Adrenal gland (tissue), 12 donors: ENCODE measurements around the gene SLC25A47. TPM values are rescaled to one million over a fixed set of nuclear protein-coding genes. Genes with fewer than 3 reads are reported as not detected.
"Not testable (repeated sequence)": the region's sequence is repeated elsewhere in the genome, so short reads cannot be mapped to it uniquely, and the experiment has no call there.

Experiments
- DNase-seq, 7 donors: peaks; one replicate each; pipeline ENCODE4 v3.0.0-alpha.2; 2019 to 2020
- H3K27ac ChIP-seq, 5 donors: fragments of 200-600 bp; sonication (generic) in 4 of 5; 1 replicate in 3 of 5; 2 replicates in 2 of 5; pipeline versions ENCODE4 v1.5.1 to v1.8.0; 2016 to 2020; ENCODE audit warnings: mild to moderate bottlenecking in 1 of 5
- H3K27me3 ChIP-seq: fragments of 200-600 bp; 2 replicates; pipeline ENCODE4 v1.8.0; 2021
- H3K36me3 ChIP-seq, 2 donors: fragments of 200-600 bp; replicated peaks in 1 of 2; 1 replicate in 1 of 2; 2 replicates in 1 of 2; pipeline versions ENCODE4 v1.5.1 to v1.8.0; 2018 to 2022
- H3K4me1 ChIP-seq, 2 donors: fragments of 200-600 bp; replicated peaks in 1 of 2; 1 replicate in 1 of 2; 2 replicates in 1 of 2; pipeline versions ENCODE4 v1.5.1 to v1.8.0; 2018 to 2021
- H3K4me3 ChIP-seq, 4 donors: fragments of 200-600 bp; sonication (generic) in 3 of 4; one replicate each; pipeline ENCODE4 v1.5.1; 2016 to 2018
- H3K9me3 ChIP-seq, 3 donors: fragments of 200-600 bp; sonication (generic) in 1 of 3; replicated peaks in 1 of 3; 1 replicate in 2 of 3; 2 replicates in 1 of 3; pipeline versions ENCODE4 v1.5.1 to v1.8.0; 2016 to 2021
- POLR2A ChIP-seq, 2 donors: fragments of 450-650 bp; IDR thresholded peaks; one replicate each; pipeline ENCODE4 v1.6.1; 2017; ENCODE audit warnings: antibody characterized with exemption in 2 of 2, mild to moderate bottlenecking in 2 of 2, moderate library complexity in 1 of 2
- WGBS, 4 donors: extraction: QIAGEN DNeasy Blood & Tissue Kit in 2 of 4; methylation state at CpG; one replicate each; pipeline versions ENCODE4 v1.1.5 to v1.1.7; 2013 to 2017; 5-methylcytosine and 5-hydroxymethylcytosine counted together
- intact Hi-C, 2 donors: fragments of 100-400 bp; cut with DNase I; formaldehyde crosslinking; loops; one replicate each; pipeline versions ENCODE4 v1.14.1 to v1.15.0; 2022 to 2023
- polyA plus RNA-seq, 3 donors: library from polyadenylated mRNA; stranded (reverse); fragments of 200-250 nt in 2 of 3; fragments of 350-450 nt in 1 of 3; fragmentation: Illumina TruSeq in 1 of 3; extraction: RNeasy Lipid Tissue Mini Kit (QIAGEN cat#74804) in 1 of 3; gene quantifications; one replicate each; pipeline ENCODE4 v1.2.3, GENCODE V29; 2013 to 2014
- total RNA-seq, 9 donors: library from RNA; depleted of rRNA in 4 of 9; stranded (reverse); fragments of >200 nt in 4 of 9; fragments of 120-200 nt in 1 of 9; fragmentation: NEBNext Ultra II Directional in 1 of 9; extraction: Animal tissue kit (Norgen Biotek cat#: 25700) in 1 of 9; gene quantifications; one replicate each; pipeline versions ENCODE4 v1.1.0 to v1.2.4, GENCODE V29; 2013 to 2023
- TF ChIP-seq, protein P1 (sequence below), 6 experiments: fragments of 450-650 bp in 4 of 6; fragments of 200-600 bp in 2 of 6; sonication (generic) in 1 of 6; IDR thresholded peaks; 1 replicate in 5 of 6; 2 replicates in 1 of 6; pipeline versions ENCODE4 v1.5.1 to v1.8.0; 2016 to 2021; ENCODE audit warnings: antibody characterized with exemption in 6 of 6, mild to moderate bottlenecking in 2 of 6, moderate library complexity in 1 of 6
- donor health status: healthy with polysubstance abuse.
- donor health status: Bipolar disorder and iron deficiency.
- donor health status: DM: yes; HTN: yes; CAD: no.
- donor health status: DM: no; HTN: no; CAD: no.
- donor health status: DM: no; HTN: no; CAD: no.
- donor health status: DM: yes; HTN: yes; CAD: no.

The SLC25A47 gene
- total and polyA plus RNA-seq, 12 donors = 0.07 to 0.28 (median 0.14) TPM; not detected in 9

DNA sequence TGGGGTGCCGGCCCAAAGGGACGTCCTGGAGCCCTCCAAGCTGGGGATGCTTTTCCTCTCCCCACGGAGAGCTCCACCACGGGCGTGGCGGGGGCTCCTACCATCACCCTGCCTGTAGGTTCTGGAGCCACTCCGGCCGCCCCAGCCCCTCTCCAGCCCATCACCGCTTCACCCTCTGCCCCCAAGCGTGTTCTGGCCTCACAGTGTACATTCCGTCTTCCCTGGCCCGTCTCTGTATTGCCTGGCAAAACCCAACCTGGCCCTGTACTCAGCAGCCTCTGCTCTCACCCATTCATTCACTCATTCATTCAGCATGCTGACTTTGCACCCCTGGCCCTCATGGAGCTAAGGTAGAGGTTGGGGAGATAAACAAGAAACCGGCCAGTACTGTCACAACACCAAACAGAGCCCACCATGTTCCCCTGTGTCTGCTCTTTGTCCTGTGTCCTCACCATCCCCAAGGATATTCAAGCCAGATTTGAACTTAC, 37.2 kb upstream of the SLC25A47 start:
- peaks cover 16 to 21% of the 10 kb centered on the region in 2 donors for H3K4me1 ChIP-seq
- WGBS, 4 donors = 42 to 54% (median 46%) methylated on average over 9 to 13 of the region's 13 CpGs

GRCh38 chr14:100286484-100287191, 36.5 kb upstream of the SLC25A47 start:
- H3K27me3 ChIP-seq = no peaks in the 10 kb centered on the region
- H3K4me3 ChIP-seq = no peak overlapping the region
- peaks cover 16% of the 10 kb centered on the region in 2 donors for H3K4me1 ChIP-seq
- H3K9me3 ChIP-seq = no peaks in the 10 kb centered on the region
- intact Hi-C loops = no loop called here
- DNase-seq = peak in 6 of 7 donors; percentile 33 to 51 (median 44)
- H3K36me3 ChIP-seq = peaks cover 0 to 8% of the 10 kb centered on the region in 2 donors
- peak overlapping the region in 4 of 5 donors; percentile 4 to 88 (median 72) for H3K27ac ChIP-seq
- 59 to 65% (median 59%) methylated on average over 2 to 10 of the region's 10 CpGs for WGBS, 4 donors
- TF ChIP-seq POLR2A (IDR thresholded peaks at IDR 0.05) = no peak
- TF ChIP-seq, protein P1, sequence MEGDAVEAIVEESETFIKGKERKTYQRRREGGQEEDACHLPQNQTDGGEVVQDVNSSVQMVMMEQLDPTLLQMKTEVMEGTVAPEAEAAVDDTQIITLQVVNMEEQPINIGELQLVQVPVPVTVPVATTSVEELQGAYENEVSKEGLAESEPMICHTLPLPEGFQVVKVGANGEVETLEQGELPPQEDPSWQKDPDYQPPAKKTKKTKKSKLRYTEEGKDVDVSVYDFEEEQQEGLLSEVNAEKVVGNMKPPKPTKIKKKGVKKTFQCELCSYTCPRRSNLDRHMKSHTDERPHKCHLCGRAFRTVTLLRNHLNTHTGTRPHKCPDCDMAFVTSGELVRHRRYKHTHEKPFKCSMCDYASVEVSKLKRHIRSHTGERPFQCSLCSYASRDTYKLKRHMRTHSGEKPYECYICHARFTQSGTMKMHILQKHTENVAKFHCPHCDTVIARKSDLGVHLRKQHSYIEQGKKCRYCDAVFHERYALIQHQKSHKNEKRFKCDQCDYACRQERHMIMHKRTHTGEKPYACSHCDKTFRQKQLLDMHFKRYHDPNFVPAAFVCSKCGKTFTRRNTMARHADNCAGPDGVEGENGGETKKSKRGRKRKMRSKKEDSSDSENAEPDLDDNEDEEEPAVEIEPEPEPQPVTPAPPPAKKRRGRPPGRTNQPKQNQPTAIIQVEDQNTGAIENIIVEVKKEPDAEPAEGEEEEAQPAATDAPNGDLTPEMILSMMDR (IDR thresholded peaks at IDR 0.05) = no peak

More for the DNA sequence above, 37.2 kb upstream of the SLC25A47 start:
- H3K4me3 ChIP-seq = peak overlapping the region in 2 of 4 donors; percentile 48 to 83
- no peaks in the 10 kb centered on the region for H3K27me3 ChIP-seq
- DNase-seq = peak in 1 of 7 donors; percentile 20
- H3K9me3 ChIP-seq = no peaks in the 10 kb centered on the region
- H3K36me3 ChIP-seq = peaks cover 0 to under 1% of the 10 kb centered on the region in 2 donors
- intact Hi-C loops = no loop called here
- peak overlapping the region in 3 of 5 donors; percentile 84 to 88 (median 88) for H3K27ac ChIP-seq
- TF ChIP-seq POLR2A (IDR thresholded peaks at IDR 0.05) = no peak
- TF ChIP-seq, protein P1 (IDR thresholded peaks at IDR 0.05) = peak in 1 of 6 experiments; percentile 12

DNA sequence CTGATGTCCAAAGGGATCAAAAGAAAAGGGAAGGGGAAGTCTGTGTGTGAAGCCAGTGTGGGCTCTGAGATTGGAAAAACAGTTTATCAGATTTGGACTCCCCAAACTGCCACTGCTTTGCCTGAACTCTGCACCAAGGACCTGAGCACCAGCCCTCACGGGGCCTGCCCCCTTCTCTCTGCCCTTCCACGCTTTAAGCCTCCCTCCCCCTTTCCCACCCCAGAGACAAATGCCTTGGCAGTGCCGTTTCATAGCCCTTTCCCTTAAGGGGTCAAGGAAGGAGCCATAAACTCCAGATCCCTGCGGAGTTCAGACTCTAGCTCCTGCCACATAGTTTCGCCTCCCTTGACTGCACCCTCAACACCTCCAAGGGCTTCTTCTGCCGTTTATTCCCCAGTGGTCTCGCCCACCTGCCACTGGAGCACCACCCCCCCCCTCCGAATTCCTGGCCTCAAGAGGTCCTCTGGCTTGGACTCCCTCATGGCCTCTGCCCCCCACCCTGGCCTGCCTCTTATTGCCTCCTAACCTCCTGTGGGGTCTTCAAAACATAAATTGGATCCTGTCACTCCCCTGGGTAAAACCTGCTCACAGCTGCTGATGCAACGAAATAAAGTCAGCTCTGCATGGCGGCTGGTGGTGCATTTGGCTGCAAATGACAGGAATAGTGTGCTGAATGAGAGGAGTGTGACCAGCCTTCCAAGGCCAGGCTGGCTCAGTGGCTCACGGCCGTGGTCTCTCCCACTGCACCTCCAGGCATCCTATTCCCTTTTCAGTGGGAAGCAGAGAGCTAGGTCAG, 35.7 kb upstream of the SLC25A47 start:
- peaks cover 0 to 15% of the 10 kb centered on the region in 2 donors for H3K36me3 ChIP-seq
- H3K4me3 ChIP-seq = no peak overlapping the region
- H3K9me3 ChIP-seq = no peaks in the 10 kb centered on the region
- H3K27me3 ChIP-seq = no peaks in the 10 kb centered on the region
- DNase-seq = peak in 4 of 7 donors; percentile 18 to 30 (median 26)
- WGBS, 4 donors = 32 to 55% (median 45%) methylated on average over 6 to 12 of the region's 12 CpGs
- peak in 1 of 2 donors; percentile 20 for TF ChIP-seq POLR2A (IDR thresholded peaks at IDR 0.05)
- TF ChIP-seq, protein P1 (IDR thresholded peaks at IDR 0.05) = no peak
- peak overlapping the region in 3 of 5 donors; percentile 57 to 88 (median 88) for H3K27ac ChIP-seq
- H3K4me1 ChIP-seq = peaks cover 16% of the 10 kb centered on the region in 2 donors
- intact Hi-C loops = no loop called here

DNA sequence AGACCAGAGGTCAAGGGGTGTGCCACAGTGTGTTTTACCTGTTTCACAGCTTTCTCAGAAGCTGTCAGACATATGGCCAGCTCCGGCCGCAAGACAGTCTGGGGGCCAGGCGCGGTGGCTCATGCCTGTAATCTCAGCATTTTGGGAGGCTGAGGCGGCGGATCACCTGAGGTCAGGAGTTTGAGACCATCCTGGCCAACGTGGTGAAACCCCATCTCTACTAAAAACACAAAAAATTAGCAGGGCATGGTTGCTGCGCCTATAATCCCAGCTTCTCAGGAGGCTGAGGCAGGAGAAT, 35.2 kb upstream of the SLC25A47 start:
- H3K27me3 ChIP-seq, DNase-seq, H3K4me3 ChIP-seq, intact Hi-C loops, H3K9me3 ChIP-seq: not testable (repeated sequence)
- peaks cover 16% of the 10 kb centered on the region in 2 donors for H3K4me1 ChIP-seq
- WGBS, 4 donors = 84 to 93% (median 93%) methylated on average over 8 of the region's 8 CpGs
- peaks cover 0 to 21% of the 10 kb centered on the region in 2 donors for H3K36me3 ChIP-seq
- peak overlapping the region in 2 of 5 donors; percentile 29 to 88 for H3K27ac ChIP-seq
